HepG2 (cell line): ENCODE results near the gene TNFRSF6B. TPM values are rescaled to one million over a fixed set of nuclear protein-coding genes. Genes with fewer than 3 reads are reported as not detected.

Experiments used
- CEBPZ ChIP-seq: IDR thresholded peaks from 2 replicates; pipeline ENCODE4 v1.6.1; 2012; ENCODE audit warnings: low read length, improper control_type of control experiment
- DMAP1 ChIP-seq: IDR thresholded peaks from 2 replicates; pipeline ENCODE4 v1.6.1; 2016
- DNMT3B ChIP-seq: conservative IDR thresholded peaks from 2 replicates; pipeline ENCODE4 v1.6.1; 2016; ENCODE audit warnings: missing biosample characterization, control low read depth
- GATAD2A ChIP-seq: IDR thresholded peaks from 2 replicates; pipeline ENCODE4 v1.6.1; 2016
- GZF1 ChIP-seq: sonication (generic); formaldehyde crosslinking; IDR thresholded peaks from 2 replicates; pipeline ENCODE4 v1.5.1; 2020; ENCODE audit warnings: mild to moderate bottlenecking, missing genetic modification reagents
- MYNN ChIP-seq: sonication (generic); formaldehyde crosslinking; IDR thresholded peaks from 2 replicates; pipeline ENCODE4 v1.4.0; 2020; ENCODE audit warnings: mild to moderate bottlenecking, low read depth, missing genetic modification reagents
- PLRG1 ChIP-seq: fragments of 450-650 bp; conservative IDR thresholded peaks from 2 replicates; pipeline ENCODE4 v1.6.1; 2016
- POLR2A ChIP-seq, 2 experiments: IDR thresholded peaks; 2 replicates each; pipeline ENCODE4 v1.6.1; 2011; ENCODE audit warnings: low read depth in 2 of 2, low read length in 2 of 2, mild to moderate bottlenecking in 1 of 2, moderate library complexity in 1 of 2; ENCODE audit not compliant: insufficient read depth in 1 of 2
- SALL1 ChIP-seq: sonication (generic); formaldehyde crosslinking; IDR thresholded peaks from 2 replicates; pipeline ENCODE4 v1.8.0; 2022; ENCODE audit warnings: mild to moderate bottlenecking, missing genetic modification reagents
- ZHX2 ChIP-seq, 2 experiments: sonication (generic) in 1 of 2; formaldehyde crosslinking in 1 of 2; IDR thresholded peaks; 2 replicates each; pipeline versions ENCODE4 v1.6.1 to v1.9.0; 2014 to 2022; ENCODE audit warnings: antibody characterized with exemption in 1 of 2, borderline replicate concordance in 1 of 2, inconsistent platforms in 1 of 2, low read depth in 1 of 2, missing genetic modification reagents in 1 of 2
- ZNF205 ChIP-seq: IDR thresholded peaks from 2 replicates; pipeline ENCODE4 v1.6.1; 2018; ENCODE audit warnings: missing biosample characterization, missing genetic modification reagents
- ZNF282 ChIP-seq: fragments of 450-650 bp; IDR thresholded peaks from 2 replicates; pipeline ENCODE4 v1.6.1; 2018; ENCODE audit not compliant: partially characterized antibody
- ZNF674 ChIP-seq: sonication (generic); formaldehyde crosslinking; IDR thresholded peaks from 2 replicates; pipeline ENCODE4 v1.5.0; 2020; ENCODE audit warnings: low read depth, mild to moderate bottlenecking, missing genetic modification reagents
- ZNF687 ChIP-seq: sonication (generic); formaldehyde crosslinking; IDR thresholded peaks from 2 replicates; pipeline ENCODE4 v1.5.1; 2020; ENCODE audit warnings: mild to moderate bottlenecking, missing genetic modification reagents, moderate library complexity
- ZSCAN25 ChIP-seq: sonication (generic); formaldehyde crosslinking; IDR thresholded peaks from 2 replicates; pipeline ENCODE4 v1.8.0; 2022; ENCODE audit warnings: mild to moderate bottlenecking, missing genetic modification reagents
- ZSCAN29 ChIP-seq: sonication (generic); formaldehyde crosslinking; conservative IDR thresholded peaks from 2 replicates; pipeline ENCODE4 v1.4.0; 2020; ENCODE audit warnings: mild to moderate bottlenecking, missing genetic modification reagents
- ZSCAN30 ChIP-seq: sonication (generic); formaldehyde crosslinking; IDR thresholded peaks from 2 replicates; pipeline ENCODE4 v1.5.0; 2020; ENCODE audit warnings: mild to moderate bottlenecking, missing genetic modification reagents
- polyA plus RNA-seq, 8 experiments: library from polyadenylated mRNA; depleted of rRNA in 3 of 8; stranded (reverse) in 7 of 8; unstranded in 1 of 8; fragments of >200 nt; fragmentation: Illumina TruSeq in 4 of 8; extraction: Trizol in 4 of 8; gene quantifications; 2 replicates each; pipeline versions ENCODE4 v1.2.1 to v1.2.3, GENCODE V29; 2011 to 2016; ENCODE audit warnings: low read depth in 4 of 8, missing spikeins in 1 of 8, mixed read lengths in 1 of 8; ENCODE audit not compliant: insufficient read depth in 1 of 8
- total RNA-seq, 5 experiments: library from RNA; depleted of rRNA; stranded (reverse); fragments of >200 nt; fragmentation: Illumina TruSeq; extraction: Trizol; gene quantifications; 2 replicates each; pipeline ENCODE4 v1.2.3, GENCODE V29; 2016; ENCODE audit warnings: low read depth in 1 of 5

TNFRSF6B gene
- total and polyA plus RNA-seq, 2 of the 13 experiments (the other 11 are each of a cell fraction or from before 2014, with no cell fraction given) = 0.24 TPM; not detected in 1

GRCh38 chr20:63737945-63738686 is 41.7 kb downstream of the TNFRSF6B start (continued):
- TF ChIP-seq ZSCAN30 (CRISPR knock-in tag) = 0 out of 2 replicates have a peak, but pooled peaks have one; percentile 78
- peak; percentile 83 for TF ChIP-seq GATAD2A (CRISPR knock-in tag)
- peak; percentile 99 for TF ChIP-seq ZNF674
- TF ChIP-seq SALL1 = peak; percentile 73; the same call in 1 of the 2 replicates
- TF ChIP-seq DNMT3B = peak; percentile 85; the same call in 1 of the 2 replicates
- no peak; the same call in 1 of the 2 replicates for TF ChIP-seq MYNN (CRISPR knock-in tag)
- peak; percentile 77; the same call in 1 of the 2 replicates for TF ChIP-seq DMAP1 (CRISPR knock-in tag)
- no peak for TF ChIP-seq PLRG1
- TF ChIP-seq ZSCAN25 (CRISPR knock-in tag) = peak; percentile 90
- no peak for TF ChIP-seq CEBPZ
- peak; percentile 54; the same call in 1 of the 2 replicates for TF ChIP-seq ZNF205 (CRISPR knock-in tag)
- TF ChIP-seq GZF1 (CRISPR knock-in tag) = peak; percentile 26; the same call in 1 of the 2 replicates
- peak; percentile 87 for TF ChIP-seq ZSCAN29 (CRISPR knock-in tag)
- TF ChIP-seq ZNF282 = peak; percentile 98
- peak; percentile 81 for TF ChIP-seq ZNF687
- peak in 1 of 2 experiments; percentile 93; a peak in 2 of 4 replicates for TF ChIP-seq POLR2A (IDR thresholded peaks at IDR 0.05; ENCODE audit: insufficient read depth in 1 of 2, low read depth in 2 of 2, low read length in 2 of 2)
- TF ChIP-seq ZHX2 (IDR thresholded peaks at IDR 0.05; ENCODE audit: low read depth) = peak; percentile 59; the same call in 1 of the 2 replicates
- TF ChIP-seq ZHX2 (CRISPR knock-in tag; IDR thresholded peaks at IDR 0.05; ENCODE audit: borderline replicate concordance) = no peak
